GM10248 (cell line): Measurements from ENCODE around the gene ALDH3B1.

Source experiments
- CTCF ChIA-PET: fragments of 300-600 bp; sonication (Branson Sonifier 250); formaldehyde crosslinking; extraction: SDS; loops from one replicate; lab custom pipeline; 2021; ENCODE audit warnings: antibody characterized with exemption; lab: Yijun Ruan, JAX
- POLR2A ChIA-PET: fragments of 350-650 bp; sonication (Branson Sonifier 250); formaldehyde crosslinking; extraction: SDS; loops from one replicate; lab custom pipeline; 2020; ENCODE audit warnings: antibody characterized with exemption; lab: Yijun Ruan, JAX
- DNase-seq: peaks from one replicate; pipeline ENCODE4 v3.0.0; 2012; ENCODE audit errors: extremely low spot score
- CTCF ChIP-seq: IDR thresholded peaks from 2 replicates; pipeline ENCODE4 v1.5.1; 2012; ENCODE audit warnings: mild to moderate bottlenecking, low read depth; ENCODE audit errors: extremely low read depth, missing control alignments, control extremely low read depth

The ALDH3B1 gene

GRCh38 chr11:68067991-68068390 lies 57.9 kb downstream of the ALDH3B1 start:
- DNase-seq, result no peak
- ChIA-PET POLR2A (no interaction called here), CTCF (no interaction called here)
- TF ChIP-seq CTCF, result no peak

- POLR2A ChIA-PET, result interaction anchor here (0.7 kb wide), 1 partner anchor 47 kb away, joined by 5 read pairs; no protein-coding TSS in a partner anchor
These were observed 61.3 kb downstream of the ALDH3B1 start for GRCh38 chr11:68071281-68072048.

GRCh38 chr11:68074584-68075352 lies 64.6 kb downstream of the ALDH3B1 start:
- POLR2A ChIA-PET, result no interaction called here
- CTCF ChIA-PET, result interaction anchor here (1.1 to 1.5 kb wide), 2 partner anchors 19 to 123 kb away, joined by 3 read pairs; no protein-coding TSS in a partner anchor
- DNase-seq, result no peak
- TF ChIP-seq CTCF, result no peak

More at GRCh38 chr11:68071281-68072048, 61.3 kb downstream of the ALDH3B1 start:
- no peak for TF ChIP-seq CTCF
- DNase-seq, result no peak
- CTCF ChIA-PET, result interaction anchor here (1.4 to 1.6 kb wide), 3 partner anchors 10 to 46 kb away, joined by 4 to 6 read pairs (median 5); no protein-coding TSS in a partner anchor

GRCh38 chr11:68076371-68077042 lies 66.4 kb downstream of the ALDH3B1 start:
- ChIA-PET POLR2A (no interaction called here), CTCF (interaction anchor here (1.1 to 1.5 kb wide), 2 partner anchors 20 to 121 kb away, joined by 3 read pairs; no protein-coding TSS in a partner anchor)
- no peak for DNase-seq
- peak; percentile 23 for TF ChIP-seq CTCF

- POLR2A ChIA-PET, result interaction anchor here (0.7 kb wide), 1 partner anchor 75 kb away, joined by 3 read pairs; no protein-coding TSS in a partner anchor
These were observed 67.8 kb downstream of the ALDH3B1 start for GRCh38 chr11:68077617-68078582.

More at GRCh38 chr11:68077617-68078582, 67.8 kb downstream of the ALDH3B1 start:
- no peak for TF ChIP-seq CTCF
- peak; percentile 45 for DNase-seq
- CTCF ChIA-PET, result interaction anchor here (0.6 kb wide), 1 partner anchor 10 kb away, joined by 4 read pairs; no protein-coding TSS in a partner anchor
